ENCODE measurements around the gene SPTLC3.

- TF ChIP-seq POLR2A (IDR thresholded peaks at IDR 0.05; ENCODE audit: insufficient read depth in 1 of 2, low read depth in 2 of 2, low read length in 2 of 2) (no peak), MYNN (CRISPR knock-in tag; IDR thresholded peaks at IDR 0.05; ENCODE audit: low read depth) (no peak), FOXO4 (CRISPR knock-in tag; conservative IDR thresholded peaks at IDR 0.05) (no peak), TCF7L2 (IDR thresholded peaks at IDR 0.05; ENCODE audit: low read depth, low read length) (no peak), FOSL1 (CRISPR knock-in tag; IDR thresholded peaks at IDR 0.05; ENCODE audit: borderline replicate concordance) (no peak), DDIT3 (CRISPR knock-in tag; IDR thresholded peaks at IDR 0.05) (no peak), ZNF646 (CRISPR knock-in tag; IDR thresholded peaks at IDR 0.05) (no peak), POLR2AphosphoS5 (IDR thresholded peaks at IDR 0.05; ENCODE audit: low read depth, low read length) (no peak), SMARCE1 (IDR thresholded peaks at IDR 0.05; ENCODE audit: borderline replicate concordance) (no peak), ZNF800 (CRISPR knock-in tag; IDR thresholded peaks at IDR 0.05) (no peak)
Observed at GRCh38 chr20:13046409-13046808, 37.6 kb downstream of the SPTLC3 start.
